Loucy (cell line): ENCODE data around the gene FABP6.

Experiments
- H2AFZ ChIP-seq: fragments of 200-600 bp; sonication (generic); 2 replicates; pipeline ENCODE4 v1.6.0; 2016; ENCODE audit warnings: antibody characterized with exemption, mild to moderate bottlenecking, low read length, moderate library complexity
- H3F3A ChIP-seq: fragments of 200-600 bp; 2 replicates; pipeline ENCODE4 v1.6.0; 2016; ENCODE audit warnings: antibody characterized with exemption, low read depth, mild to moderate bottlenecking
- H3K27me3 ChIP-seq: fragments of 200-600 bp; sonication (generic); 2 replicates; pipeline ENCODE4 v1.6.1; 2014; ENCODE audit warnings: low read length, mild to moderate bottlenecking; ENCODE audit not compliant: insufficient read depth, poor library complexity, severe bottlenecking
- H3K36me3 ChIP-seq: fragments of 200-600 bp; sonication (generic); 2 replicates; pipeline ENCODE4 v1.6.1; 2016; ENCODE audit warnings: low read length; ENCODE audit not compliant: insufficient read depth
- H3K4me1 ChIP-seq: fragments of 200-600 bp; sonication (generic); 2 replicates; pipeline ENCODE4 v1.5.1; 2014; ENCODE audit warnings: low read length, mild to moderate bottlenecking; ENCODE audit not compliant: insufficient read depth, poor library complexity, severe bottlenecking
- H3K4me2 ChIP-seq: fragments of 200-600 bp; sonication (generic); 2 replicates; pipeline ENCODE4 v1.6.0; 2014; ENCODE audit warnings: antibody characterized with exemption, low read length, low read depth, mild to moderate bottlenecking; ENCODE audit not compliant: poor library complexity, severe bottlenecking
- H3K4me3 ChIP-seq: fragments of 200-600 bp; sonication (generic); 2 replicates; pipeline ENCODE4 v1.5.1; 2014; ENCODE audit warnings: low read length, mild to moderate bottlenecking, mixed read lengths; ENCODE audit not compliant: poor library complexity, severe bottlenecking
- H3K79me2 ChIP-seq: fragments of 200-600 bp; sonication (generic); 2 replicates; pipeline ENCODE4 v1.6.1; 2014; ENCODE audit warnings: low read length; ENCODE audit not compliant: insufficient read depth
- H3K9ac ChIP-seq: fragments of 200-600 bp; sonication (generic); 2 replicates; pipeline ENCODE4 v1.6.0; 2014; ENCODE audit warnings: mild to moderate bottlenecking, low read depth, low read length, moderate library complexity; ENCODE audit not compliant: poor library complexity, severe bottlenecking
- H3K9me2 ChIP-seq: fragments of 200-600 bp; sonication (generic); replicated peaks from 2 replicates; pipeline ENCODE4 v1.6.1; 2016; ENCODE audit warnings: low read depth, low read length, mixed read lengths
- H3K9me3 ChIP-seq: fragments of 200-600 bp; sonication (generic); 2 replicates; pipeline ENCODE4 v1.6.1; 2014; ENCODE audit warnings: mild to moderate bottlenecking, antibody characterized with exemption, low read length, low read depth; ENCODE audit not compliant: insufficient read depth
- H4K20me1 ChIP-seq: fragments of 200-600 bp; sonication (generic); 2 replicates; pipeline ENCODE4 v1.6.0; 2014; ENCODE audit warnings: antibody characterized with exemption, low read length, mild to moderate bottlenecking; ENCODE audit not compliant: insufficient read depth, poor library complexity, severe bottlenecking
- CTCF ChIP-seq: fragments of 200-600 bp; sonication (generic); conservative IDR thresholded peaks from 2 replicates; pipeline ENCODE4 v1.5.1; 2014; ENCODE audit warnings: mild to moderate bottlenecking, antibody characterized with exemption, low read length
- EZH2phosphoT487 ChIP-seq: fragments of 200-600 bp; IDR thresholded peaks from 2 replicates; pipeline ENCODE4 v1.6.1; 2018; ENCODE audit warnings: antibody characterized with exemption, mild to moderate bottlenecking, moderate library complexity, borderline replicate concordance

The FABP6 gene

GRCh38 chr5:160183075-160183474 lies 46.2 kb upstream of the FABP6 start:
- Histone ChIP-seq H3K36me3 (no peaks in the 10 kb centered on the region), H3K9me2 (no peaks in the 10 kb centered on the region), H3K79me2 (no peaks in the 10 kb centered on the region), H3K27me3 (no peaks in the 10 kb centered on the region), H3K4me1 (no peaks in the 10 kb centered on the region), H3F3A (no peaks in the 10 kb centered on the region), H3K4me2 (no peak overlapping the region), H4K20me1 (no peaks in the 10 kb centered on the region), H3K4me3 (no peak overlapping the region), H3K9me3 (no peaks in the 10 kb centered on the region), H2AFZ (no peak overlapping the region), H3K9ac (no peak overlapping the region)
- TF ChIP-seq EZH2phosphoT487 = no peak
- TF ChIP-seq CTCF = no peak

- H3K9me3 ChIP-seq = no peaks in the 10 kb centered on the region
- no peaks in the 10 kb centered on the region for H3K36me3 ChIP-seq
- no peaks in the 10 kb centered on the region for H3K79me2 ChIP-seq
- H3K9me2 ChIP-seq = no peaks in the 10 kb centered on the region
- no peak overlapping the region for H2AFZ ChIP-seq
- H3K4me1 ChIP-seq = no peaks in the 10 kb centered on the region
- H3K4me3 ChIP-seq = no peak overlapping the region
- no peaks in the 10 kb centered on the region for H3F3A ChIP-seq
- TF ChIP-seq CTCF = no peak
- TF ChIP-seq EZH2phosphoT487 = no peak
- H4K20me1 ChIP-seq = no peaks in the 10 kb centered on the region
- H3K27me3 ChIP-seq = no peaks in the 10 kb centered on the region
- H3K4me2 ChIP-seq = no peak overlapping the region
- no peak overlapping the region for H3K9ac ChIP-seq
These were observed 43.5 kb upstream of the FABP6 start for GRCh38 chr5:160185626-160186360.

GRCh38 chr5:160186480-160186879 lies 42.8 kb upstream of the FABP6 start:
- H2AFZ ChIP-seq = no peak overlapping the region
- H3K9ac ChIP-seq = no peak overlapping the region
- no peaks in the 10 kb centered on the region for H3F3A ChIP-seq
- H3K27me3 ChIP-seq = no peaks in the 10 kb centered on the region
- no peaks in the 10 kb centered on the region for H3K9me3 ChIP-seq
- no peaks in the 10 kb centered on the region for H3K79me2 ChIP-seq
- H3K4me1 ChIP-seq = no peaks in the 10 kb centered on the region
- no peak overlapping the region for H3K4me3 ChIP-seq
- H3K4me2 ChIP-seq = no peak overlapping the region
- TF ChIP-seq CTCF = no peak
- TF ChIP-seq EZH2phosphoT487 = no peak
- no peaks in the 10 kb centered on the region for H4K20me1 ChIP-seq
- H3K36me3 ChIP-seq = no peaks in the 10 kb centered on the region
- no peaks in the 10 kb centered on the region for H3K9me2 ChIP-seq
